PFSK-1 (cell line): ENCODE results near the gene ABCB10.

Experiments used
- FOXP2 ChIP-seq: optimal IDR thresholded peaks from 2 replicates; pipeline ENCODE3; 2011; ENCODE audit warnings: borderline replicate concordance, control low read depth, inconsistent platforms; ENCODE audit not compliant: insufficient read depth; ENCODE audit errors: extremely low read length, extremely low read depth
- POLR2AphosphoS5 ChIP-seq: IDR thresholded peaks from 2 replicates; pipeline ENCODE4 v1.6.1; 2012; ENCODE audit warnings: low read depth, mild to moderate bottlenecking, control low read depth, low read length, moderate library complexity
- SIN3A ChIP-seq: IDR thresholded peaks from 2 replicates; pipeline ENCODE4 v1.6.1; 2012; ENCODE audit warnings: mild to moderate bottlenecking, low read length, moderate library complexity, borderline replicate concordance; ENCODE audit not compliant: insufficient read depth
- TAF1 ChIP-seq: IDR thresholded peaks from 2 replicates; pipeline ENCODE4 v1.6.1; 2012; ENCODE audit warnings: low read length, control low read depth, borderline replicate concordance; ENCODE audit not compliant: insufficient read depth
- TF ChIP-seq, protein P1 (sequence below), 2 experiments: IDR thresholded peaks; 2 replicates each; pipeline versions ENCODE4 v1.6.1 to v1.8.0; 2011 to 2012; ENCODE audit warnings: low read depth in 2 of 2, low read length in 2 of 2, control low read depth in 1 of 2, inconsistent platforms in 1 of 2, mild to moderate bottlenecking in 1 of 2, moderate library complexity in 1 of 2; ENCODE audit not compliant: insufficient read depth in 1 of 2

Gene ABCB10

DNA sequence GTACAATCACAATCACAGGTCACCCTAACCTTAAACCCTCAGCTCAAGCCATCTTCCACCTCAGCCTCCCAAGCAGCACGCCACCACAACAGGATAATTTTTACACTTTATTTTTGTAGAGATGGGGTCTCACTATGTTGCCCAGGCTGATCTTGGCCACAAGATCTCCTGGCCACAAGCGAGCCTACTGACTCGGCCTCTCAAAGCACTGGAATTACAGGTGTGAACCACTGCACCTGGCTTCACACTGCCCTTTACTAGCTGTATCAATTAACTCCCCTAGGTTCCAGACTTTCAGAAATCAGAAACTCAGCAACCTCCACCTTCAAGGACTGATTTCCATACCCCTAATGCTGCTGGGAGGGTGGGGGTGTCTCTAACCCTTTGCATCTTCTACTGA, 87.3 kb downstream of the ABCB10 start:
- no peak for TF ChIP-seq SIN3A
- TF ChIP-seq, protein P1, sequence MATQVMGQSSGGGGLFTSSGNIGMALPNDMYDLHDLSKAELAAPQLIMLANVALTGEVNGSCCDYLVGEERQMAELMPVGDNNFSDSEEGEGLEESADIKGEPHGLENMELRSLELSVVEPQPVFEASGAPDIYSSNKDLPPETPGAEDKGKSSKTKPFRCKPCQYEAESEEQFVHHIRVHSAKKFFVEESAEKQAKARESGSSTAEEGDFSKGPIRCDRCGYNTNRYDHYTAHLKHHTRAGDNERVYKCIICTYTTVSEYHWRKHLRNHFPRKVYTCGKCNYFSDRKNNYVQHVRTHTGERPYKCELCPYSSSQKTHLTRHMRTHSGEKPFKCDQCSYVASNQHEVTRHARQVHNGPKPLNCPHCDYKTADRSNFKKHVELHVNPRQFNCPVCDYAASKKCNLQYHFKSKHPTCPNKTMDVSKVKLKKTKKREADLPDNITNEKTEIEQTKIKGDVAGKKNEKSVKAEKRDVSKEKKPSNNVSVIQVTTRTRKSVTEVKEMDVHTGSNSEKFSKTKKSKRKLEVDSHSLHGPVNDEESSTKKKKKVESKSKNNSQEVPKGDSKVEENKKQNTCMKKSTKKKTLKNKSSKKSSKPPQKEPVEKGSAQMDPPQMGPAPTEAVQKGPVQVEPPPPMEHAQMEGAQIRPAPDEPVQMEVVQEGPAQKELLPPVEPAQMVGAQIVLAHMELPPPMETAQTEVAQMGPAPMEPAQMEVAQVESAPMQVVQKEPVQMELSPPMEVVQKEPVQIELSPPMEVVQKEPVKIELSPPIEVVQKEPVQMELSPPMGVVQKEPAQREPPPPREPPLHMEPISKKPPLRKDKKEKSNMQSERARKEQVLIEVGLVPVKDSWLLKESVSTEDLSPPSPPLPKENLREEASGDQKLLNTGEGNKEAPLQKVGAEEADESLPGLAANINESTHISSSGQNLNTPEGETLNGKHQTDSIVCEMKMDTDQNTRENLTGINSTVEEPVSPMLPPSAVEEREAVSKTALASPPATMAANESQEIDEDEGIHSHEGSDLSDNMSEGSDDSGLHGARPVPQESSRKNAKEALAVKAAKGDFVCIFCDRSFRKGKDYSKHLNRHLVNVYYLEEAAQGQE (IDR thresholded peaks at IDR 0.05; ENCODE audit: insufficient read depth in 1 of 2, low read depth in 2 of 2, low read length in 2 of 2) = no peak
- TF ChIP-seq FOXP2 = no peak
- no peak for TF ChIP-seq POLR2AphosphoS5
- TF ChIP-seq TAF1 = no peak

- TF ChIP-seq POLR2AphosphoS5 (no peak), TAF1 (no peak), FOXP2 (no peak), SIN3A (no peak)
- TF ChIP-seq, protein P1 (IDR thresholded peaks at IDR 0.05; ENCODE audit: insufficient read depth in 1 of 2, low read depth in 2 of 2, low read length in 2 of 2) = no peak
These were observed 88.0 kb downstream of the ABCB10 start for GRCh38 chr1:229470406-229471043.

DNA sequence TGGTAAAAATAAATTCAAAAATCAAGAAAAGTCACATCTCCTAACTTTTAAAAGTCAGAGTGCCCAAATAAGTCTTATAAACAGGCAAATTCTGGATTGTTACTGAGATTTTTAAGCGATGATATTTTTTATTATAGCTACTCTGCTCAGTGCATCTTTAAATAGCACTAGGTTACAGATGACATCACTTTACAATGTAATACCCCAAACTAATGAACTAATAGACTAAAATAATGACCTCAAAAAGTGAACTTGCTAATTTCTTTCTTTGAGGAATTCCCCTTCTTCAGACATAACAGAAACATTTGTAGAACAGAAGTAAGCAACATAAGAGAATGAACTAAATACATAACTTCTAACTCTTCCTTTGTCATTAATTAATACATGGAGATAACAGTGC, 91.6 kb downstream of the ABCB10 start:
- TF ChIP-seq POLR2AphosphoS5 (no peak), SIN3A (no peak), TAF1 (no peak), FOXP2 (no peak)
- TF ChIP-seq, protein P1 (IDR thresholded peaks at IDR 0.05; ENCODE audit: insufficient read depth in 1 of 2, low read depth in 2 of 2, low read length in 2 of 2) = no peak
